OCI-LY7 (cell line): ENCODE results near the gene GLCE. TPM values are rescaled to one million over a fixed set of nuclear protein-coding genes. Genes with fewer than 3 reads are reported as not detected.

Experiments
- BruUV-seq: library from RNA; stranded (reverse); fragments of 400-500 nt; replicated peaks from 2 replicates; lab custom pipeline; 2021; lab: Mats Ljungman, UMichigan
- CTCF ChIA-PET: fragments of 300-600 bp; sonication (Branson Sonifier 250); formaldehyde crosslinking; loops from one replicate; lab custom pipeline; 2022; ENCODE audit warnings: antibody characterized with exemption; ENCODE audit not compliant: unreplicated experiment; lab: Charles Lee
- POLR2A ChIA-PET: fragments of 300-600 bp; sonication (Branson Sonifier 250); formaldehyde crosslinking; loops from one replicate; lab custom pipeline; 2022; ENCODE audit warnings: antibody characterized with exemption; lab: Charles Lee
- DNase-seq: peaks from one replicate; pipeline ENCODE4 v3.0.0-alpha.2; 2015; ENCODE audit warnings: low spot score
- H2AFZ ChIP-seq: fragments of 200-600 bp; sonication (generic), shearing (Covaris generic); 2 replicates; pipeline ENCODE4 v1.6.1; 2014; ENCODE audit warnings: mild to moderate bottlenecking, antibody characterized with exemption, low read length, moderate library complexity
- H3K27ac ChIP-seq: fragments of 200-600 bp; sonication (generic); 2 replicates; pipeline ENCODE4 v1.5.1; 2014; ENCODE audit warnings: mixed run types, low read depth, mild to moderate bottlenecking, moderate library complexity, low read length, inconsistent platforms; ENCODE audit not compliant: poor library complexity, severe bottlenecking
- H3K36me3 ChIP-seq: fragments of 200-600 bp; sonication (generic); 2 replicates; pipeline ENCODE4 v1.6.1; 2014; ENCODE audit warnings: mild to moderate bottlenecking, antibody characterized with exemption, low read length, moderate library complexity, mixed read lengths; ENCODE audit not compliant: insufficient read depth
- H3K4me1 ChIP-seq: fragments of 200-600 bp; sonication (generic); 2 replicates; pipeline ENCODE4 v1.5.1; 2014; ENCODE audit warnings: mild to moderate bottlenecking, low read length; ENCODE audit not compliant: insufficient read depth, poor library complexity, severe bottlenecking
- H3K4me2 ChIP-seq: fragments of 200-600 bp; sonication (generic); 2 replicates; pipeline ENCODE4 v1.6.1; 2014; ENCODE audit warnings: mild to moderate bottlenecking, low read length
- H3K4me3 ChIP-seq: fragments of 200-600 bp; sonication (generic); 2 replicates; pipeline ENCODE4 v1.5.1; 2014; ENCODE audit warnings: mild to moderate bottlenecking, low read depth, low read length; ENCODE audit not compliant: poor library complexity, severe bottlenecking
- H3K79me2 ChIP-seq: fragments of 200-600 bp; sonication (generic); 2 replicates; pipeline ENCODE4 v1.6.1; 2016; ENCODE audit warnings: low read depth, mild to moderate bottlenecking, low read length, moderate library complexity, mixed read lengths; ENCODE audit not compliant: insufficient read depth
- H3K9me2 ChIP-seq: fragments of 200-600 bp; sonication (generic); 2 replicates; pipeline ENCODE4 v1.6.1; 2016; ENCODE audit warnings: mild to moderate bottlenecking, low read length, mixed read lengths; ENCODE audit not compliant: insufficient read depth
- H3K9me3 ChIP-seq: fragments of 200-600 bp; sonication (generic); 2 replicates; pipeline ENCODE4 v1.6.1; 2014; ENCODE audit warnings: mild to moderate bottlenecking, mixed run types, low read length, mixed read lengths
- H4K20me1 ChIP-seq: fragments of 200-600 bp; sonication (generic); 2 replicates; pipeline ENCODE4 v1.6.1; 2014; ENCODE audit warnings: mild to moderate bottlenecking, antibody characterized with exemption, low read length, moderate library complexity, mixed read lengths; ENCODE audit not compliant: insufficient read depth
- CTCF ChIP-seq: fragments of 200-600 bp; sonication (generic); conservative IDR thresholded peaks from 2 replicates; pipeline ENCODE4 v1.5.1; 2014; ENCODE audit warnings: mild to moderate bottlenecking, antibody characterized with exemption, low read length, moderate library complexity, mixed read lengths
- EZH2phosphoT487 ChIP-seq: fragments of 200-600 bp; sonication (generic); IDR thresholded peaks from 2 replicates; pipeline ENCODE4 v1.6.1; 2018; ENCODE audit warnings: low read depth, borderline replicate concordance, mild to moderate bottlenecking, mixed run types, antibody characterized with exemption, low read length, moderate library complexity, mixed read lengths
- intact Hi-C: fragments of 100-400 bp; cut with micrococcal nuclease; formaldehyde crosslinking; loops from one replicate; pipeline ENCODE4 v1.10.0; 2022; ENCODE audit not compliant: unreplicated experiment
- total RNA-seq, 2 experiments: library from RNA; depleted of rRNA in 1 of 2; stranded (reverse); fragments of >200 nt in 1 of 2; shearing (Covaris generic) in 1 of 2; gene quantifications; 2 replicates each; pipeline ENCODE4 v1.2.3, GENCODE V29; 2014 to 2022

GLCE gene
- total RNA-seq, 2 experiments from 2014 or later: 7.0 to 7.1 TPM

DNA sequence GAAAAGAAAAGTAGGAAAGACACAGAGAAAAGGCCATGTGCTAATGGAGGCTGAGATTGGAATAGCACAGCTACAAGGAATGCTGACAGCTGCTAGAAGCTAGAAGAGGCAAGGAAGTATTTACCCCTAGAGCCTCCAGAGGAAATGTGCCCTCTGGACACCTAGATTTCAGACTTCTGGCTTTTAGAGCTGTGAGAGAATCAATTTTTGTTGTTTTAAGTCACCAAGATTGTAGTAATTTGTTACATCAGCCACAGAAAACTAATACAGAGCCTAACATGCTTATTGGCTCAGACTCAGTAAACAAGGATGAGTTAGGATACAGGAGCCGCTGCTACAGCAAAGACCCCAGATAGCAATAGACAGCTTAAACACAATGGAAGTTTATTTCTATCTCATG, 33.1 kb upstream of the GLCE start:
- no peak for DNase-seq
- no peak for TF ChIP-seq CTCF
- no peak for TF ChIP-seq EZH2phosphoT487
- Histone ChIP-seq H3K4me1 (peaks cover 7% of the 10 kb centered on the region), H2AFZ (no peak overlapping the region), H3K9me2 (no peaks in the 10 kb centered on the region), H3K9me3 (no peaks in the 10 kb centered on the region), H4K20me1 (no peaks in the 10 kb centered on the region), H3K4me2 (no peak overlapping the region), H3K79me2 (no peaks in the 10 kb centered on the region), H3K27ac (no peak overlapping the region), H3K36me3 (no peaks in the 10 kb centered on the region), H3K4me3 (no peak overlapping the region)
- POLR2A ChIA-PET: no interaction called here
- CTCF ChIA-PET: no interaction called here
- BruUV-seq: no TSS peak
- intact Hi-C loops: no loop called here

- Histone ChIP-seq H3K36me3 (no peaks in the 10 kb centered on the region), H3K27ac (no peak overlapping the region), H3K4me1 (peaks cover 7% of the 10 kb centered on the region), H4K20me1 (no peaks in the 10 kb centered on the region), H3K4me3 (no peak overlapping the region), H3K4me2 (no peak overlapping the region), H3K9me2 (no peaks in the 10 kb centered on the region), H2AFZ (no peak overlapping the region), H3K9me3 (no peaks in the 10 kb centered on the region), H3K79me2 (no peaks in the 10 kb centered on the region)
- no peak for TF ChIP-seq CTCF
- TF ChIP-seq EZH2phosphoT487: no peak
- BruUV-seq: no TSS peak
- CTCF ChIA-PET: no interaction called here
- POLR2A ChIA-PET: no interaction called here
- intact Hi-C loops: no loop called here
- no peak for DNase-seq
These were observed 31.6 kb upstream of the GLCE start for GRCh38 chr15:69128667-69129311.
